ENCODE results near the gene ZSWIM4.
"Not testable (repeated sequence)": the region's sequence is repeated elsewhere in the genome, so short reads cannot be mapped to it uniquely, and the experiment has no call there.

Gene ZSWIM4

GRCh38 chr19:13794757-13795589 lies at the start of gene ZSWIM4:
TSS of gene ZSWIM4 (plus strand) at chr19:13795443. CDS start at chr19:13795649, 206 bp downstream.
- peak; percentile 95 to 96 for DNase-seq (ENCODE audit: low read depth in 2 of 2)

GRCh38 chr19:13747098-13747453 lies 48.2 kb upstream of the ZSWIM4 start:
- DNase-seq (ENCODE audit: low read depth in 2 of 2), result no peak

- DNase-seq (ENCODE audit: low read depth in 2 of 2), result no peak
Measured at GRCh38 chr19:13748169-13748828, 46.9 kb upstream of the ZSWIM4 start.

- DNase-seq (ENCODE audit: low read depth in 2 of 2), result no peak
Measured at GRCh38 chr19:13751436-13751835, 43.8 kb upstream of the ZSWIM4 start.

GRCh38 chr19:13753622-13754021 lies 41.6 kb upstream of the ZSWIM4 start:
- DNase-seq (ENCODE audit: low read depth in 2 of 2), result not testable (repeated sequence)

- DNase-seq (ENCODE audit: low read depth in 2 of 2), result no peak
Measured at GRCh38 chr19:13756210-13756609, 39.0 kb upstream of the ZSWIM4 start.

GRCh38 chr19:13757805-13758772 lies 37.2 kb upstream of the ZSWIM4 start:
- DNase-seq (ENCODE audit: low read depth in 2 of 2), result no peak

GRCh38 chr19:13758795-13759194 lies 36.4 kb upstream of the ZSWIM4 start:
- DNase-seq (ENCODE audit: low read depth in 2 of 2), result no peak

GRCh38 chr19:13761423-13761822 lies 33.8 kb upstream of the ZSWIM4 start:
- DNase-seq (ENCODE audit: low read depth in 2 of 2), result no peak

- DNase-seq (ENCODE audit: low read depth in 2 of 2), result no peak
Measured at GRCh38 chr19:13762635-13763235, 32.5 kb upstream of the ZSWIM4 start.

GRCh38 chr19:13763265-13763664 lies 32.0 kb upstream of the ZSWIM4 start:
- no peak for DNase-seq (ENCODE audit: low read depth in 2 of 2)

- DNase-seq (ENCODE audit: low read depth in 2 of 2), result peak in 1 of 2 donors; percentile 63
Measured at GRCh38 chr19:13764101-13764807, 31.0 kb upstream of the ZSWIM4 start, which contains the start of gene MRI1. TSS of gene MRI1 (plus strand) at chr19:13764522. CDS start at chr19:13764589, 67 bp downstream.

- DNase-seq (ENCODE audit: low read depth in 2 of 2), result peak in 1 of 2 donors; percentile 25
Measured at GRCh38 chr19:13764821-13765394, 30.3 kb upstream of the ZSWIM4 start.

- no peak for DNase-seq (ENCODE audit: low read depth in 2 of 2)
Measured at GRCh38 chr19:13765395-13766094, 29.7 kb upstream of the ZSWIM4 start.

- no peak for DNase-seq (ENCODE audit: low read depth in 2 of 2)
Measured at GRCh38 chr19:13766095-13766481, 29.2 kb upstream of the ZSWIM4 start.

- no peak for DNase-seq (ENCODE audit: low read depth in 2 of 2)
Measured at GRCh38 chr19:13768510-13768909, 26.7 kb upstream of the ZSWIM4 start.

GRCh38 chr19:13770013-13770635 lies 25.1 kb upstream of the ZSWIM4 start:
- no peak for DNase-seq (ENCODE audit: low read depth in 2 of 2)

- peak; percentile 77 to 79 for DNase-seq (ENCODE audit: low read depth in 2 of 2)
Measured at GRCh38 chr19:13774217-13775191, 20.7 kb upstream of the ZSWIM4 start, which contains the start of gene C19orf53. TSS of gene C19orf53 (plus strand) at chr19:13774456. CDS start at chr19:13774478, 22 bp downstream.

Measured in stimulated activated CD4-positive, alpha-beta T cell treated with anti-CD3 and anti-CD28 coated beads, Interleukin-15, amount 100 ng/mL, for 48 hours (primary cell).